GM12891 (cell line): ENCODE measurements around the gene ARID4B.

ENCODE experiments used
- POLR2A ChIP-seq: IDR thresholded peaks from 2 replicates; pipeline ENCODE4 v1.6.1; 2011; ENCODE audit warnings: low read depth, low read length, control low read depth
- POLR2AphosphoS5 ChIP-seq: IDR thresholded peaks from 2 replicates; pipeline ENCODE4 v1.6.1; 2011; ENCODE audit warnings: low read depth, low read length, control low read depth
- POU2F2 ChIP-seq: IDR thresholded peaks from 2 replicates; pipeline ENCODE4 v1.6.1; 2011; ENCODE audit warnings: low read depth, mild to moderate bottlenecking, control low read depth, low read length, moderate library complexity
- SPI1 ChIP-seq: IDR thresholded peaks from 2 replicates; pipeline ENCODE4 v1.6.1; 2011; ENCODE audit warnings: low read depth, low read length, control low read depth
- TAF1 ChIP-seq: IDR thresholded peaks from 2 replicates; pipeline ENCODE4 v1.6.1; 2011; ENCODE audit warnings: low read depth, low read length, control low read depth

GRCh38 chr1:235320521-235321179, 7.3 kb downstream of the ARID4B start:
- TF ChIP-seq POLR2A (no peak), POLR2AphosphoS5 (no peak), TAF1 (no peak), SPI1 (no peak), POU2F2 (no peak)
